ENCODE data around the gene CYP2B6.
"Not testable (repeated sequence)": the region's sequence is repeated elsewhere in the genome, so short reads cannot be mapped to it uniquely, and the experiment has no call there.

Gene CYP2B6

GRCh38 chr19:41029524-41030432 lies 38.7 kb downstream of the CYP2B6 start:
- no peak overlapping the region for H3K18ac ChIP-seq (ENCODE audit: low read depth in 1 of 2, low read length in 2 of 2)
- H3K4me2 ChIP-seq (ENCODE audit: low read length, poor library complexity, severe bottlenecking): no peak overlapping the region
- no peak overlapping the region for H4K91ac ChIP-seq (ENCODE audit: low read length)
- no peak overlapping the region for H3K4ac ChIP-seq (ENCODE audit: low read depth in 1 of 2, low read length in 2 of 2)
- H2AK5ac ChIP-seq (ENCODE audit: low read length, severe bottlenecking): no peak overlapping the region
- WGBS: 86% methylated on average over 4 of the region's 4 CpGs
- H3K14ac ChIP-seq (ENCODE audit: low read length in 2 of 2): no peak overlapping the region
- H2BK120ac ChIP-seq (ENCODE audit: low read depth, low read length): no peak overlapping the region
- H2AFZ ChIP-seq (ENCODE audit: low read depth, low read length): no peak overlapping the region
- no peak overlapping the region for H2BK5ac ChIP-seq (ENCODE audit: low read depth, low read length, poor library complexity, severe bottlenecking)
- no peaks in the 10 kb centered on the region for H3K4me1 ChIP-seq (ENCODE audit: control insufficient read depth, insufficient read depth, low read depth, low read length)
- no peak overlapping the region for H3K23ac ChIP-seq (ENCODE audit: low read length in 2 of 2)
- H3K36me3 ChIP-seq (ENCODE audit: control insufficient read depth in 1 of 2, insufficient read depth in 2 of 2, low read depth in 1 of 2, low read length in 2 of 2): no peaks in the 10 kb centered on the region
- no peak overlapping the region for H3K4me3 ChIP-seq (ENCODE audit: insufficient read depth in 1 of 2, low read depth in 1 of 2, low read length in 2 of 2)
- no peak overlapping the region for H2BK12ac ChIP-seq (ENCODE audit: low read length in 2 of 2)
- no peak overlapping the region for H3K27ac ChIP-seq (ENCODE audit: low read length, poor library complexity, severe bottlenecking)
- no peaks in the 10 kb centered on the region for H3K9me3 ChIP-seq (ENCODE audit: control insufficient read depth, low read length)
- no peak for DNase-seq
- no peak overlapping the region for H2BK15ac ChIP-seq (ENCODE audit: low read depth, poor library complexity, severe bottlenecking)
- H3K27me3 ChIP-seq (ENCODE audit: control insufficient read depth in 1 of 2, insufficient read depth in 1 of 2, low read length in 2 of 2): peaks cover 25 to 30% of the 10 kb centered on the region in 2 experiments
- H3K9ac ChIP-seq (ENCODE audit: low read length): no peak overlapping the region
- H3K79me1 ChIP-seq (replicated peaks; ENCODE audit: low read length, poor library complexity, severe bottlenecking): no peaks in the 10 kb centered on the region
- no peak overlapping the region for H4K8ac ChIP-seq (ENCODE audit: low read length)

- no peak overlapping the region for H3K27ac ChIP-seq (ENCODE audit: low read length, poor library complexity, severe bottlenecking)
- no peaks in the 10 kb centered on the region for H3K36me3 ChIP-seq (ENCODE audit: control insufficient read depth in 1 of 2, insufficient read depth in 2 of 2, low read depth in 1 of 2, low read length in 2 of 2)
- WGBS: 49% methylated on average over 4 of the region's 6 CpGs
- H3K4me1 ChIP-seq (ENCODE audit: control insufficient read depth, insufficient read depth, low read depth, low read length): no peaks in the 10 kb centered on the region
- no peak overlapping the region for H3K4ac ChIP-seq (ENCODE audit: low read depth in 1 of 2, low read length in 2 of 2)
- H2BK120ac ChIP-seq (ENCODE audit: low read depth, low read length): no peak overlapping the region
- no peak overlapping the region for H4K91ac ChIP-seq (ENCODE audit: low read length)
- H3K27me3 ChIP-seq (ENCODE audit: control insufficient read depth in 1 of 2, insufficient read depth in 1 of 2, low read length in 2 of 2): peaks cover 22 to 26% of the 10 kb centered on the region in 2 experiments
- H3K18ac ChIP-seq (ENCODE audit: low read depth in 1 of 2, low read length in 2 of 2): no peak overlapping the region
- H2BK15ac ChIP-seq (ENCODE audit: low read depth, poor library complexity, severe bottlenecking): no peak overlapping the region
- no peaks in the 10 kb centered on the region for H3K79me1 ChIP-seq (replicated peaks; ENCODE audit: low read length, poor library complexity, severe bottlenecking)
- no peak overlapping the region for H3K23ac ChIP-seq (ENCODE audit: low read length in 2 of 2)
- no peak overlapping the region for H4K8ac ChIP-seq (ENCODE audit: low read length)
- H2BK12ac ChIP-seq (ENCODE audit: low read length in 2 of 2): no peak overlapping the region
- no peak overlapping the region for H3K14ac ChIP-seq (ENCODE audit: low read length in 2 of 2)
- H3K4me3 ChIP-seq (ENCODE audit: insufficient read depth in 1 of 2, low read depth in 1 of 2, low read length in 2 of 2): no peak overlapping the region
- H2AK5ac ChIP-seq (ENCODE audit: low read length, severe bottlenecking): no peak overlapping the region
- H3K9me3 ChIP-seq (ENCODE audit: control insufficient read depth, low read length): no peaks in the 10 kb centered on the region
- no peak overlapping the region for H2BK5ac ChIP-seq (ENCODE audit: low read depth, low read length, poor library complexity, severe bottlenecking)
- H2AFZ ChIP-seq (ENCODE audit: low read depth, low read length): no peak overlapping the region
- H3K4me2 ChIP-seq (ENCODE audit: low read length, poor library complexity, severe bottlenecking): no peak overlapping the region
- no peak overlapping the region for H3K9ac ChIP-seq (ENCODE audit: low read length)
- DNase-seq: no peak
Measured at GRCh38 chr19:41030651-41031050, 39.6 kb downstream of the CYP2B6 start.

GRCh38 chr19:41031916-41032315 lies 40.8 kb downstream of the CYP2B6 start:
- H3K4me2 ChIP-seq (ENCODE audit: low read length, poor library complexity, severe bottlenecking): no peak overlapping the region
- H3K79me1 ChIP-seq (replicated peaks; ENCODE audit: low read length, poor library complexity, severe bottlenecking): no peaks in the 10 kb centered on the region
- H3K9ac ChIP-seq (ENCODE audit: low read length): no peak overlapping the region
- H2AFZ ChIP-seq (ENCODE audit: low read depth, low read length): no peak overlapping the region
- H2AK5ac ChIP-seq (ENCODE audit: low read length, severe bottlenecking): no peak overlapping the region
- H3K14ac ChIP-seq (ENCODE audit: low read length in 2 of 2): no peak overlapping the region
- no peak overlapping the region for H2BK120ac ChIP-seq (ENCODE audit: low read depth, low read length)
- H2BK12ac ChIP-seq (ENCODE audit: low read length in 2 of 2): no peak overlapping the region
- H3K4me1 ChIP-seq (ENCODE audit: control insufficient read depth, insufficient read depth, low read depth, low read length): no peaks in the 10 kb centered on the region
- 69% methylated on average over 2 of the region's 2 CpGs for WGBS
- H3K27ac ChIP-seq (ENCODE audit: low read length, poor library complexity, severe bottlenecking): no peak overlapping the region
- H2BK15ac ChIP-seq (ENCODE audit: low read depth, poor library complexity, severe bottlenecking): no peak overlapping the region
- peaks cover 12 to 13% of the 10 kb centered on the region in 2 experiments for H3K27me3 ChIP-seq (ENCODE audit: control insufficient read depth in 1 of 2, insufficient read depth in 1 of 2, low read length in 2 of 2)
- H3K9me3 ChIP-seq (ENCODE audit: control insufficient read depth, low read length): no peaks in the 10 kb centered on the region
- no peak overlapping the region for H3K18ac ChIP-seq (ENCODE audit: low read depth in 1 of 2, low read length in 2 of 2)
- H3K23ac ChIP-seq (ENCODE audit: low read length in 2 of 2): no peak overlapping the region
- no peaks in the 10 kb centered on the region for H3K36me3 ChIP-seq (ENCODE audit: control insufficient read depth in 1 of 2, insufficient read depth in 2 of 2, low read depth in 1 of 2, low read length in 2 of 2)
- H4K8ac ChIP-seq (ENCODE audit: low read length): no peak overlapping the region
- H2BK5ac ChIP-seq (ENCODE audit: low read depth, low read length, poor library complexity, severe bottlenecking): no peak overlapping the region
- no peak overlapping the region for H3K4ac ChIP-seq (ENCODE audit: low read depth in 1 of 2, low read length in 2 of 2)
- no peak overlapping the region for H4K91ac ChIP-seq (ENCODE audit: low read length)
- no peak overlapping the region for H3K4me3 ChIP-seq (ENCODE audit: insufficient read depth in 1 of 2, low read depth in 1 of 2, low read length in 2 of 2)
- no peak for DNase-seq

- H3K23ac ChIP-seq (ENCODE audit: low read length in 2 of 2); H4K91ac ChIP-seq (ENCODE audit: low read length); H3K9ac ChIP-seq (ENCODE audit: low read length); H2BK12ac ChIP-seq (ENCODE audit: low read length in 2 of 2); H2BK120ac ChIP-seq (ENCODE audit: low read depth, low read length); H3K14ac ChIP-seq (ENCODE audit: low read length in 2 of 2); H2BK15ac ChIP-seq (ENCODE audit: low read depth, poor library complexity, severe bottlenecking); H2AFZ ChIP-seq (ENCODE audit: low read depth, low read length); H3K4ac ChIP-seq (ENCODE audit: low read depth in 1 of 2, low read length in 2 of 2); H3K18ac ChIP-seq (ENCODE audit: low read depth in 1 of 2, low read length in 2 of 2); H3K79me1 ChIP-seq (replicated peaks; ENCODE audit: low read length, poor library complexity, severe bottlenecking); H4K8ac ChIP-seq (ENCODE audit: low read length); H3K27ac ChIP-seq (ENCODE audit: low read length, poor library complexity, severe bottlenecking); H3K4me2 ChIP-seq (ENCODE audit: low read length, poor library complexity, severe bottlenecking); H2BK5ac ChIP-seq (ENCODE audit: low read depth, low read length, poor library complexity, severe bottlenecking); H3K4me3 ChIP-seq (ENCODE audit: insufficient read depth in 1 of 2, low read depth in 1 of 2, low read length in 2 of 2); H3K36me3 ChIP-seq (ENCODE audit: control insufficient read depth in 1 of 2, insufficient read depth in 2 of 2, low read depth in 1 of 2, low read length in 2 of 2); H3K4me1 ChIP-seq (ENCODE audit: control insufficient read depth, insufficient read depth, low read depth, low read length); DNase-seq; H3K9me3 ChIP-seq (ENCODE audit: control insufficient read depth, low read length); H2AK5ac ChIP-seq (ENCODE audit: low read length, severe bottlenecking): not testable (repeated sequence)
- WGBS: 69% methylated on average over 7 of the region's 7 CpGs
- peaks cover 9 to 13% of the 10 kb centered on the region in 2 experiments for H3K27me3 ChIP-seq (ENCODE audit: control insufficient read depth in 1 of 2, insufficient read depth in 1 of 2, low read length in 2 of 2)
Measured at GRCh38 chr19:41033324-41033723, 42.2 kb downstream of the CYP2B6 start.
